Endodermal cell (in vitro differentiated cells): ENCODE results near the gene CCDC3. TPM values are rescaled to one million over a fixed set of nuclear protein-coding genes. Genes with fewer than 3 reads are reported as not detected.

Experiments used
- DNase-seq: peaks from one replicate; pipeline ENCODE4 v3.0.0-alpha.2; 2017
- H3K27ac ChIP-seq: 2 replicates; pipeline ENCODE4 v1.5.1; 2013; ENCODE audit warnings: mild to moderate bottlenecking, low read depth, low read length, moderate library complexity
- H3K27me3 ChIP-seq: 2 replicates; pipeline ENCODE4 v1.6.1; 2013; ENCODE audit warnings: mild to moderate bottlenecking, low read length, moderate library complexity; ENCODE audit not compliant: insufficient read depth, control insufficient read depth, poor library complexity, severe bottlenecking
- H3K36me3 ChIP-seq: 2 replicates; pipeline ENCODE4 v1.7.0; 2013; ENCODE audit warnings: mild to moderate bottlenecking, low read length, moderate library complexity; ENCODE audit not compliant: control insufficient read depth, insufficient read depth
- H3K4me1 ChIP-seq: one replicate; pipeline ENCODE4 v1.7.0; 2013; ENCODE audit warnings: low read length; ENCODE audit not compliant: control insufficient read depth, insufficient read depth
- H3K4me3 ChIP-seq: 2 replicates; pipeline ENCODE4 v1.5.1; 2013; ENCODE audit warnings: mild to moderate bottlenecking, low read length, moderate library complexity
- H3K9ac ChIP-seq: 2 replicates; pipeline ENCODE4 v1.6.1; 2013; ENCODE audit warnings: mild to moderate bottlenecking, low read length, moderate library complexity; ENCODE audit not compliant: poor library complexity, severe bottlenecking; ENCODE audit errors: extremely low read depth
- H3K9me3 ChIP-seq: 2 replicates; pipeline ENCODE4 v1.6.1; 2013; ENCODE audit warnings: mild to moderate bottlenecking, low read length, moderate library complexity; ENCODE audit not compliant: control insufficient read depth
- H3K27ac Mint-ChIP-seq: 2 replicates; pipeline ENCODE4 v1.8.0; 2020; ENCODE audit warnings: mixed read lengths
- H3K27me3 Mint-ChIP-seq: 2 replicates; pipeline ENCODE4 v1.8.0; 2021; ENCODE audit warnings: mild to moderate bottlenecking, mixed read lengths; ENCODE audit not compliant: insufficient read depth
- H3K36me3 Mint-ChIP-seq: 2 replicates; pipeline ENCODE4 v1.8.0; 2020; ENCODE audit warnings: low read depth, mixed read lengths
- H3K4me1 Mint-ChIP-seq: 2 replicates; pipeline ENCODE4 v1.8.0; 2020; ENCODE audit warnings: mixed read lengths
- H3K4me3 Mint-ChIP-seq: 2 replicates; pipeline ENCODE4 v1.8.0; 2020; ENCODE audit warnings: mild to moderate bottlenecking, moderate library complexity, mixed read lengths
- H3K9me3 Mint-ChIP-seq: 2 replicates; pipeline ENCODE4 v1.8.0; 2020; ENCODE audit warnings: mild to moderate bottlenecking, mixed read lengths
- CTCF ChIP-seq: fragments of 200-600 bp; sonication (generic); conservative IDR thresholded peaks from 2 replicates; pipeline ENCODE4 v1.5.0; 2021; ENCODE audit warnings: antibody characterized with exemption, mild to moderate bottlenecking
- WGBS, 2 experiments: methylation state at CpG; one replicate each; pipeline versions ENCODE4 v1.1.5 to v1.1.7; 2013; ENCODE audit warnings: missing lambda C conversion rate in 2 of 2, mixed read lengths in 1 of 2; ENCODE audit not compliant: insufficient coverage in 1 of 2, insufficient read length in 1 of 2; 5-methylcytosine and 5-hydroxymethylcytosine counted together
- total RNA-seq, 2 donors: library from RNA; stranded (reverse); fragmentation: NEBNext Ultra II Directional in 1 of 2; extraction: Animal tissue kit (Norgen Biotek cat#: 25700) in 1 of 2; gene quantifications; 2 replicates in 1 of 2; 3 replicates in 1 of 2; pipeline ENCODE4 v1.2.1, GENCODE V29; 2021

The CCDC3 gene
- total RNA-seq, 2 donors from 2014 or later, result 4.6 to 12.3 TPM

GRCh38 chr10:12908773-12909172 is 92.7 kb downstream of the CCDC3 start:
- Mint-ChIP-seq H3K4me1 (no peaks in the 10 kb centered on the region), H3K36me3 (no peaks in the 10 kb centered on the region), H3K9me3 (no peaks in the 10 kb centered on the region), H3K4me3 (no peak overlapping the region), H3K27ac (no peak overlapping the region), H3K27me3 (no peaks in the 10 kb centered on the region)
- Histone ChIP-seq H3K27me3 (no peaks in the 10 kb centered on the region), H3K27ac (no peak overlapping the region), H3K4me3 (no peak overlapping the region), H3K9ac (no peak overlapping the region), H3K9me3 (no peaks in the 10 kb centered on the region), H3K36me3 (no peaks in the 10 kb centered on the region), H3K4me1 (no peaks in the 10 kb centered on the region)
- DNase-seq, result no peak
- TF ChIP-seq CTCF, result no peak
- WGBS, 2 experiments, result 91 to 92% methylated on average over 4 of the region's 4 CpGs

- Mint-ChIP-seq H3K27ac (no peak overlapping the region), H3K4me1 (peaks cover under 1% of the 10 kb centered on the region), H3K4me3 (no peak overlapping the region), H3K36me3 (no peaks in the 10 kb centered on the region), H3K9me3 (no peaks in the 10 kb centered on the region), H3K27me3 (no peaks in the 10 kb centered on the region)
- Histone ChIP-seq H3K27ac (no peak overlapping the region), H3K9me3 (no peaks in the 10 kb centered on the region), H3K9ac (no peak overlapping the region), H3K36me3 (no peaks in the 10 kb centered on the region), H3K27me3 (no peaks in the 10 kb centered on the region), H3K4me1 (no peaks in the 10 kb centered on the region), H3K4me3 (no peak overlapping the region)
- WGBS, 2 experiments, result 95% methylated on average over 4 of the region's 4 CpGs; no CpG with 5 or more reads in 1 of the 2 experiments
- no peak for TF ChIP-seq CTCF
- no peak for DNase-seq
These were observed 93.9 kb downstream of the CCDC3 start for GRCh38 chr10:12907656-12908055.

- Mint-ChIP-seq H3K27ac (no peak overlapping the region), H3K9me3 (no peaks in the 10 kb centered on the region), H3K27me3 (no peaks in the 10 kb centered on the region), H3K4me3 (no peak overlapping the region), H3K4me1 (peaks cover 3% of the 10 kb centered on the region), H3K36me3 (no peaks in the 10 kb centered on the region)
- WGBS, 2 experiments, result 90 to 94% methylated on average over 6 to 13 of the region's 13 CpGs
- H3K9me3 ChIP-seq, result no peaks in the 10 kb centered on the region
- DNase-seq, result peak; percentile 34
- H3K36me3 ChIP-seq, result no peaks in the 10 kb centered on the region
- H3K27ac ChIP-seq, result no peak overlapping the region
- no peak for TF ChIP-seq CTCF
- no peak overlapping the region for H3K9ac ChIP-seq
- no peaks in the 10 kb centered on the region for H3K27me3 ChIP-seq
- H3K4me1 ChIP-seq, result no peaks in the 10 kb centered on the region
- no peak overlapping the region for H3K4me3 ChIP-seq
These were observed 95.4 kb downstream of the CCDC3 start for GRCh38 chr10:12906051-12906541.
